Stomach smooth muscle (tissue), 2 donors: ENCODE results near the gene PCDHA9.
A peak's percentile ranks its signal among the peaks of the same experiment; 100 is the strongest.
"Not testable (repeated sequence)": the region's sequence is repeated elsewhere in the genome, so short reads cannot be mapped to it uniquely, and the experiment has no call there.

Experiments used
- H3K27ac ChIP-seq: one replicate; pipeline ENCODE4 v1.7.0; 2013; ENCODE audit warnings: mild to moderate bottlenecking, low read length, inconsistent platforms
- H3K27me3 ChIP-seq, 2 donors: one replicate each; pipeline ENCODE4 v1.7.0; 2013; ENCODE audit warnings: low read length in 2 of 2; ENCODE audit not compliant: insufficient read depth in 2 of 2, control insufficient read depth in 1 of 2
- H3K36me3 ChIP-seq, 2 donors: one replicate each; pipeline ENCODE4 v1.7.0; 2013; ENCODE audit warnings: low read length in 2 of 2; ENCODE audit not compliant: control insufficient read depth in 2 of 2, insufficient read depth in 2 of 2
- H3K4me1 ChIP-seq: one replicate; pipeline ENCODE4 v1.7.0; 2013; ENCODE audit warnings: low read length; ENCODE audit not compliant: control insufficient read depth, insufficient read depth
- H3K4me3 ChIP-seq, 2 donors: one replicate each; pipeline ENCODE4 v1.7.0; 2013; ENCODE audit warnings: low read length in 2 of 2
- H3K9ac ChIP-seq, 2 donors: one replicate each; pipeline ENCODE4 v1.7.0; 2013; ENCODE audit warnings: low read length in 2 of 2, mild to moderate bottlenecking in 1 of 2
- H3K9me3 ChIP-seq, 2 donors: one replicate each; pipeline ENCODE4 v1.7.0; 2013; ENCODE audit warnings: low read length in 2 of 2; ENCODE audit not compliant: control insufficient read depth in 2 of 2
- donor health status: healthy.
- donor health status: Pancreatic carcinoma.

PCDHA9 gene

DNA sequence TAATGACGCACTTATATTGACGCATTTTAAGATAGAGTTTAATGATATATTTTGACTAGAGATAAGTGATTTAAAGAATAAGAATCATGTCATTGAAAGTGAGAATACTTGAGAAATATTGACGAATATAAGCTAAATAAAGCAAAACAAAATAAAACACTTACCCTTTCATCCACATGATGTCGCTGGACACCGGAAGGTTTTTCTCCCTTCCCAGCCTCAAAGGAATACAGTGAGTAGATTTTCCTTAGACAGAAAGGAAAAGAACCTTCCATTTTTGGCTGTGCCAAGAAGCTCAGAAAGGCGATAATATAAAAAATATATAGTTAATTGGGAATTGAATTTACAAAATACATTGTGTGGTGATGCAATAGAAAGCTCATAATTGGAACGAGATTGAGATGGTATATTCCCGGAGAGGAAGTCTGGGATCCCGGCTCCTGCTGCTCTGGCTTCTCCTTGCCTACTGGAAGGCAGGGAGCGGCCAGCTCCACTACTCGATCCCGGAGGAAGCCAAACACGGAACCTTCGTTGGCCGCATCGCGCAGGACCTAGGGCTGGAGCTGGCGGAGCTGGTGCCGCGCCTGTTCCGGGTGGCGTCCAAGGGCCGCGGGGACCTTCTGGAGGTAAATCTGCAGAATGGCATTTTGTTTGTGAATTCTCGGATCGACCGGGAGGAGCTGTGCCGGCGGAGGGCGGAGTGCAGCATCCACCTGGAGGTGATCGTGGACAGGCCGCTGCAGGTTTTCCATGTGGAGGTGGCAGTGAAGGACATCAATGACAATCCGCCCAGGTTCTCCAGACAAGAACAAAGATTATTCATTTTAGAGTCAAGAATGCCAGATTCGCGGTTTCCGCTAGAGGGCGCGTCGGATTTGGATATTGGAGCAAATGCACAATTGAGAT lies 26.6 kb upstream of the PCDHA9 start, which contains the start of gene PCDHA5:
Gene PCDHA5 (plus strand): TSS at position 239 of the 906 bp plus-strand sequence.
- Histone ChIP-seq H3K4me3 (no peak within 1 kb of the TSS), H3K4me1 (no peaks in the 10 kb centered on the region), H3K36me3 (no peaks in the 10 kb centered on the region), H3K27me3 (peaks cover 9 to 13% of the 10 kb centered on the region in 2 donors), H3K9ac (no peak within 1 kb of the TSS), H3K27ac (no peak within 1 kb of the TSS), H3K9me3 (peaks cover 0 to 13% of the 10 kb centered on the region in 2 donors)

DNA sequence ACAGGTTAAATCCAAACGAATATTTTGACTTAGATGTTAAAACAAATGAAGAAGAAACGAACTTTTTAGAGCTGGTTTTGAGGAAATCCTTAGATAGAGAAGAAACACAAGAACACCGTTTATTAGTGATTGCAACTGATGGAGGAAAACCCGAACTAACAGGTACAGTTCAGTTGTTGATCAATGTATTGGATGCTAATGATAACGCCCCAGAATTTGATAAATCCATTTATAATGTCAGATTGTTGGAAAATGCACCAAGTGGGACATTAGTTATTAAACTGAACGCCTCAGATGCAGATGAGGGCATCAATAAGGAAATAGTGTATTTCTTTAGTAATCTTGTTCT lies 25.9 kb upstream of the PCDHA9 start:
- H3K4me1 ChIP-seq, result no peaks in the 10 kb centered on the region
- no peak overlapping the region for H3K4me3 ChIP-seq
- H3K9ac ChIP-seq, result no peak overlapping the region
- H3K27me3 ChIP-seq, result peaks cover 9 to 15% of the 10 kb centered on the region in 2 donors
- no peaks in the 10 kb centered on the region for H3K36me3 ChIP-seq
- H3K27ac ChIP-seq, result no peak overlapping the region
- peaks cover 0 to 13% of the 10 kb centered on the region in 2 donors for H3K9me3 ChIP-seq

DNA sequence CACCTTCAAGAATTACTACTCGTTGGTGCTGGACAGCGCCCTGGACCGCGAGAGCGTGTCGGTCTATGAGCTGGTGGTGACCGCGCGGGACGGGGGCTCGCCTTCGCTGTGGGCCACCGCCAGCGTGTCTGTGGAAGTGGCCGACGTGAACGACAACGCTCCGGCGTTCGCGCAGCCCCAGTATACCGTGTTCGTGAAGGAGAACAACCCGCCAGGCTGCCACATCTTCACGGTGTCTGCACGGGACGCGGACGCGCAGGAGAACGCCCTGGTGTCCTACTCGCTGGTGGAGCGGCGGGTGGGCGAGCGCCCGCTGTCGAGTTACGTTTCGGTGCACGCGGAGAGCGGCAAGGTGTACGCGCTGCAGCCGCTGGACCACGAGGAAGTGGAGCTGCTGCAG lies 25.2 kb upstream of the PCDHA9 start:
- H3K27ac ChIP-seq, H3K4me1 ChIP-seq, H3K9ac ChIP-seq, H3K4me3 ChIP-seq, H3K36me3 ChIP-seq: not testable (repeated sequence)
- Histone ChIP-seq H3K27me3 (peaks cover 11 to 18% of the 10 kb centered on the region in 2 donors), H3K9me3 (peaks cover 0 to 13% of the 10 kb centered on the region in 2 donors)

DNA sequence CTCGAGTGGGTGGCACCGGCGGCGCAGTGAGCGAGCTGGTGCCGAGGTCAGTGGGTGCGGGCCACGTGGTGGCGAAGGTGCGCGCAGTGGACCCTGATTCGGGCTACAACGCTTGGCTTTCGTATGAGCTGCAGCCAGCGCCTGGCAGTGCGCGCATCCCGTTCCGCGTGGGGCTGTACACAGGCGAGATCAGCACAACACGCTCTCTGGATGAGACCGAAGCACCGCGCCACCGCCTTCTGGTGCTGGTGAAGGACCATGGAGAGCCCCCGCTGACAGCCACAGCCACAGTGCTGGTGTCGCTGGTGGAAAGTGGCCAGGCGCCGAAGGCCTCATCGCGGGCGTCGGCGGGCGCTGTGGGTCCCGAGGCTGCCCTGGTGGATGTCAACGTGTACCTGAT lies 24.7 kb upstream of the PCDHA9 start:
- Histone ChIP-seq H3K9ac (no peak overlapping the region), H3K4me3 (no peak overlapping the region), H3K36me3 (no peaks in the 10 kb centered on the region), H3K9me3 (peaks cover 1 to 13% of the 10 kb centered on the region in 2 donors), H3K4me1 (no peaks in the 10 kb centered on the region), H3K27ac (no peak overlapping the region), H3K27me3 (peaks cover 12 to 18% of the 10 kb centered on the region in 2 donors)

DNA sequence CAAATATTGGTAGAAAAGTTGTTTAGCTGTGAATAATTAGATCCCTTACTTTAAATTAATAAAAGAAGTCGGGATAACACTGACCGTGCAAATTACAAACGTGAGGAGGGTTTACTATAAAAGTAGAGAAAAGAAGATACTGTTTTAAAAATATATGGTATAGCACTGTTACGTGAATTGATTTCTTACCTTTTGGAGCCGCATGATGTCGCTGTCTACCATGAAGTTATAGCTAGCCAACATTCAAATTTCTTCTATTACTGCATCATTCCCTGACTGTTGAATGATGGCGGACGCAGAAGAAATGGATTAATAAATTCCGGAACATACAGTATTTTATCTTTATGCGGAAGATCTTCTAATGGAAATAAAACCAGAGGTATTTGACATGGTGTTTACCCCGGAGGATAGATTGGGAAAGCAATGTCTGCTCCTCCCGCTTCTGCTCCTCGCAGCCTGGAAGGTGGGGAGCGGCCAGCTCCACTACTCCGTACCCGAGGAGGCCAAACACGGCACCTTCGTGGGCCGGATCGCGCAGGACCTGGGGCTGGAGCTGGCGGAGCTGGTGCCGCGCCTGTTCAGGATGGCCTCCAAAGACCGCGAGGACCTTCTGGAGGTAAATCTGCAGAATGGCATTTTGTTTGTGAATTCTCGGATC lies 20.3 kb upstream of the PCDHA9 start, which contains the start of gene PCDHA6:
Gene PCDHA6 (plus strand): TSS at position 257 of the 658 bp plus-strand sequence. CDS start 132 bp downstream, at position 389.
- no peak within 1 kb of the TSS for H3K4me3 ChIP-seq
- peaks cover 2 to 11% of the 10 kb centered on the region in 2 donors for H3K9me3 ChIP-seq
- no peaks in the 10 kb centered on the region for H3K4me1 ChIP-seq
- no peak within 1 kb of the TSS for H3K27ac ChIP-seq
- H3K9ac ChIP-seq, result no peak within 1 kb of the TSS
- H3K36me3 ChIP-seq, result no peaks in the 10 kb centered on the region
- H3K27me3 ChIP-seq, result peaks cover 7 to 21% of the 10 kb centered on the region in 2 donors

DNA sequence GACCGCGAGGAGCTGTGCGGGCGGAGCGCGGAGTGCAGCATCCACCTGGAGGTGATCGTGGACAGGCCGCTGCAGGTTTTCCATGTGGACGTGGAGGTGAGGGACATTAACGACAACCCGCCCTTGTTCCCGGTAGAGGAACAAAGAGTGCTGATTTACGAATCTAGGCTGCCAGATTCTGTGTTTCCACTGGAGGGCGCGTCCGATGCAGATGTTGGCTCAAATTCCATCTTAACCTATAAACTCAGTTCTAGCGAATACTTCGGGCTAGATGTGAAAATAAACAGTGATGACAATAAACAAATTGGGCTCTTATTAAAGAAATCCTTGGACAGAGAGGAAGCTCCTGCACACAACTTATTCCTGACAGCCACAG lies 19.8 kb upstream of the PCDHA9 start:
- H3K27me3 ChIP-seq, result peaks cover 7 to 21% of the 10 kb centered on the region in 2 donors
- no peaks in the 10 kb centered on the region for H3K4me1 ChIP-seq
- peaks cover 2 to 8% of the 10 kb centered on the region in 2 donors for H3K9me3 ChIP-seq
- no peak overlapping the region for H3K4me3 ChIP-seq
- no peaks in the 10 kb centered on the region for H3K36me3 ChIP-seq
- no peak overlapping the region for H3K9ac ChIP-seq
- H3K27ac ChIP-seq, result no peak overlapping the region

DNA sequence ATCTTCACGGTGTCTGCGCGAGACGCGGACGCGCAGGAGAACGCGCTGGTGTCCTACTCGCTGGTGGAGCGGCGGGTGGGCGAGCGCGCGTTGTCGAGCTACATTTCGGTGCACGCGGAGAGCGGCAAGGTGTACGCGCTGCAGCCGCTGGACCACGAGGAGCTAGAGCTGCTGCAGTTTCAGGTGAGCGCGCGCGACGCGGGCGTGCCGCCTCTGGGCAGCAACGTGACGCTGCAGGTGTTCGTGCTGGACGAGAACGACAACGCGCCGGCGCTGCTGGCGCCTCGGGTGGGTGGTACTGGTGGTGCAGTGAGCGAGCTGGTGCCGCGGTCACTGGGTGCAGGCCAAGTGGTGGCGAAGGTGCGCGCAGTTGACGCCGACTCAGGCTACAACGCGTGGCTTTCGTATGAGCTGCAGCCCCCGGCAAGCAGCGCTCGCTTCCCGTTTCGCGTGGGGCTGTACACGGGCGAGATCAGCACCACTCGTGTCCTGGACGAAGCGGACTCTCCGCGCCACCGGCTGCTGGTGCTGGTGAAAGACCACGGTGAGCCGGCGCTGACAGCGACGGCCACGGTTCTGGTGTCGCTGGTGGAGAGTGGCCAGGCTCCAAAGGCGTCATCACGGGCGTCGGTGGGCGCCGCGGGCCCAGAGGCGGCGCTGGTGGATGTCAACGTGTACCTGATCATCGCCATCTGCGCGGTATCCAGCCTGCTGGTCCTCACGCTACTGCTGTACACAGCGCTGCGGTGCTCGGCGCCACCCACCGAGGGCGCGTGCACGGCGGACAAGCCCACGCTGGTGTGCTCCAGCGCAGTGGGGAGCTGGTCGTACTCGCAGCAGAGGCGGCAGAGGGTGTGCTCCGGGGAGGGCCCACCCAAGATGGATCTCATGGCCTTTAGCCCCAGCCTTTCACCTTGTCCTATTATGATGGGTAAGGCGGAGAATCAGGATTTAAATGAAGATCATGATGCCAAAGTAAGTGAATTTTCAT lies 18.4 kb upstream of the PCDHA9 start:
- not testable (repeated sequence) for H3K9me3 ChIP-seq, H3K27ac ChIP-seq, H3K36me3 ChIP-seq, H3K4me3 ChIP-seq, H3K9ac ChIP-seq, H3K4me1 ChIP-seq
- peaks cover 6 to 18% of the 10 kb centered on the region in 2 donors for H3K27me3 ChIP-seq

DNA sequence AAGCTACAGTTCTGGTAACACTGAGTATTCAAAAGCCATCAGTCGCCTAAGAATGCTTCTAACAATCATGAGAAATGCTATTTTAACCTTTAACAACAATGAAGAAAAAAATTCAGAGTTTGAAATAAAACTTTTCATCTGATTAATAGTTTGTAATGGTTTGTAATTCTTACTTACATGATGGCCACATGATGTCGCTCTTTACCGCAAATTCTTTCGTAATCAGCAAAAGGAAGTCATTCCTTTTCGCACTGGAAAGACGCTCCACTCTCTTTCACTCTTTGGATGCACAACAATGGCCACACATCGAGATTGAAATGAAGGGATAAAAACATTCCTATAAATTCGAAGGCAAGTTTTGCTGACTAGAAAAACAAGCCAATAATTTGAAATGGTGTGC lies 14.2 kb upstream of the PCDHA9 start, which contains the start of gene PCDHA7:
Gene PCDHA7 (plus strand): TSS at position 277 of the 400 bp plus-strand sequence. CDS start 115 bp downstream, at position 392.
- Histone ChIP-seq H3K9me3 (peaks cover 0 to 9% of the 10 kb centered on the region in 2 donors), H3K4me3 (peak within 1 kb of the TSS in 1 of 2 donors; percentile 44), H3K36me3 (no peaks in the 10 kb centered on the region), H3K4me1 (no peaks in the 10 kb centered on the region), H3K9ac (no peak within 1 kb of the TSS), H3K27ac (no peak within 1 kb of the TSS), H3K27me3 (peaks cover 11 to 16% of the 10 kb centered on the region in 2 donors)

DNA sequence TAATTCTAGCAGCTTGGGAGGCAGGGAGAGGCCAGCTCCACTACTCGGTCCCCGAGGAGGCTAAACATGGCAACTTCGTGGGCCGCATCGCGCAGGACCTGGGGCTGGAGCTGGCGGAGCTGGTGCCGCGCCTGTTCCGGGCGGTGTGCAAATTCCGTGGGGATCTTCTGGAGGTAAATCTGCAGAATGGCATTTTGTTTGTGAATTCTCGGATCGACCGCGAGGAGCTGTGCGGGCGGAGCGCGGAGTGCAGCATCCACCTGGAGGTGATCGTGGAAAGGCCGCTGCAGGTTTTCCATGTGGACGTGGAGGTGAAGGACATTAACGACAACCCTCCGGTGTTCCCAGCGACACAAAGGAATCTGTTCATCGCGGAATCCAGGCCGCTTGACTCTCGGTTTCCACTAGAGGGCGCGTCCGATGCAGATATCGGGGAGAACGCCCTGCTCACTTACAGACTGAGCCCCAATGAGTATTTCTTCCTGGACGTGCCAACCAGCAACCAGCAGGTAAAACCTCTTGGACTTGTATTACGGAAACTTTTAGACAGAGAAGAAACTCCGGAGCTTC lies 13.7 kb upstream of the PCDHA9 start:
- H3K9ac ChIP-seq, H3K4me1 ChIP-seq, H3K27ac ChIP-seq, H3K9me3 ChIP-seq, H3K36me3 ChIP-seq: not testable (repeated sequence)
- Histone ChIP-seq H3K27me3 (peaks cover 11 to 16% of the 10 kb centered on the region in 2 donors), H3K4me3 (peak overlapping the region in 1 of 2 donors; percentile 44)
